Panc1 (cell line): ENCODE data around the gene PLCL1. TPM values are rescaled to one million over a fixed set of nuclear protein-coding genes. Genes with fewer than 3 reads are reported as not detected.

Experiments
- ATAC-seq: fragments of 200-7000 bp; cut with Tn5 transposase; 2 replicates; pipeline ENCODE4 v1.9.1; 2020; ENCODE audit warnings: mild to moderate bottlenecking, moderate library complexity
- BruUV-seq: library from RNA; stranded (reverse); fragments of 400-500 nt; replicated peaks from 2 replicates; lab custom pipeline; 2021; lab: Mats Ljungman, UMichigan
- CTCF ChIA-PET: fragments of 300-600 bp; sonication (Branson Sonifier 250); formaldehyde crosslinking; loops from one replicate; lab custom pipeline; 2022; ENCODE audit warnings: antibody characterized with exemption; lab: Charles Lee
- POLR2A ChIA-PET: fragments of 300-600 bp; sonication (Branson Sonifier 250); formaldehyde crosslinking; loops from one replicate; lab custom pipeline; 2022; ENCODE audit warnings: antibody characterized with exemption; lab: Charles Lee
- DNase-seq: peaks from one replicate; pipeline ENCODE4 v3.0.0-alpha.2; 2010; ENCODE audit warnings: low read depth, low spot score
- H3K27ac ChIP-seq: 2 replicates; pipeline ENCODE4 v1.5.1; 2011; ENCODE audit warnings: mild to moderate bottlenecking, low read length, inconsistent platforms
- H3K27me3 ChIP-seq: fragments of 200-500 bp; sonication (Bioruptor generic); 2 replicates; pipeline ENCODE4 v1.6.0; 2014; ENCODE audit warnings: low read length, inconsistent platforms; ENCODE audit not compliant: control insufficient read depth, insufficient read depth
- H3K36me3 ChIP-seq: fragments of 200-500 bp; sonication (Bioruptor generic); 2 replicates; pipeline ENCODE4 v1.5.1; 2014; ENCODE audit warnings: inconsistent platforms, mild to moderate bottlenecking, low read length, moderate library complexity; ENCODE audit not compliant: control insufficient read depth, insufficient read depth
- H3K4me1 ChIP-seq: 2 replicates; pipeline ENCODE4 v1.5.1; 2011; ENCODE audit warnings: inconsistent platforms, mild to moderate bottlenecking, low read length, moderate library complexity; ENCODE audit not compliant: control insufficient read depth, insufficient read depth
- H3K4me3 ChIP-seq, 2 experiments: 2 replicates each; pipeline ENCODE4 v1.5.1; 2011 to 2012; ENCODE audit warnings: low read depth in 2 of 2, low read length in 2 of 2, mild to moderate bottlenecking in 2 of 2, inconsistent platforms in 1 of 2, moderate library complexity in 1 of 2
- H3K9me3 ChIP-seq: fragments of 200-500 bp; sonication (Bioruptor generic); 2 replicates; pipeline ENCODE4 v1.5.1; 2014; ENCODE audit warnings: low read depth, mild to moderate bottlenecking, inconsistent platforms, low read length, moderate library complexity; ENCODE audit not compliant: control insufficient read depth, insufficient read depth
- CTCF ChIP-seq: fragments of 450-650 bp; IDR thresholded peaks from 2 replicates; pipeline ENCODE4 v1.5.1; 2017; ENCODE audit warnings: mild to moderate bottlenecking
- POLR2AphosphoS5 ChIP-seq: IDR thresholded peaks from 2 replicates; pipeline ENCODE4 v1.6.1; 2012; ENCODE audit warnings: mild to moderate bottlenecking, low read depth, low read length, moderate library complexity
- REST ChIP-seq, 2 experiments: IDR thresholded peaks; 2 replicates each; pipeline ENCODE4 v1.6.1; 2011 to 2012; ENCODE audit warnings: low read depth in 2 of 2, control low read depth in 1 of 2, low read length in 1 of 2, mild to moderate bottlenecking in 1 of 2, moderate library complexity in 1 of 2; ENCODE audit not compliant: insufficient read depth in 1 of 2
- SIN3A ChIP-seq: IDR thresholded peaks from 2 replicates; pipeline ENCODE4 v1.6.1; 2012; ENCODE audit warnings: low read depth, mild to moderate bottlenecking, low read length, moderate library complexity, borderline replicate concordance; ENCODE audit not compliant: insufficient read depth
- TCF7L2 ChIP-seq: IDR thresholded peaks from 2 replicates; pipeline ENCODE4 v1.6.1; 2011; ENCODE audit warnings: mild to moderate bottlenecking, low read depth, low read length, inconsistent platforms
- in situ Hi-C: cut with HindIII; loops from 2 replicates; pipeline ENCODE4 v1.10.0; 2016; ENCODE audit warnings: low sequenced_read_pairs, low pct_unique_long_range_greater_than_20kb
- intact Hi-C: fragments of 100-400 bp; cut with micrococcal nuclease; formaldehyde crosslinking; loops from one replicate; pipeline ENCODE4 v1.10.0; 2022; ENCODE audit not compliant: unreplicated experiment
- total RNA-seq: library from RNA; stranded (reverse); gene quantifications from one replicate; pipeline ENCODE4 v1.2.1, GENCODE V29; 2021; ENCODE audit not compliant: unreplicated experiment

Gene PLCL1
- total RNA-seq, 1 experiment from 2014 or later: not detected

- POLR2A ChIA-PET: interaction anchor here (0.6 kb wide), 1 partner anchor 1039 kb away, joined by 3 read pairs; no protein-coding TSS in a partner anchor
- Histone ChIP-seq H3K27ac (no peak overlapping the region), H3K36me3 (no peaks in the 10 kb centered on the region), H3K4me1 (no peaks in the 10 kb centered on the region), H3K9me3 (no peaks in the 10 kb centered on the region), H3K27me3 (no peaks in the 10 kb centered on the region), H3K4me3 (no peak overlapping the region)
- CTCF ChIA-PET: no interaction called here
- intact Hi-C loops (no loop called here), in situ Hi-C loops (no loop called here)
- no TSS peak for BruUV-seq
- no peak for DNase-seq
- no peak for ATAC-seq
- no peak for TF ChIP-seq TCF7L2
- TF ChIP-seq CTCF: no peak
- TF ChIP-seq POLR2AphosphoS5: no peak
These were observed 149.9 kb downstream of the PLCL1 start for GRCh38 chr2:197954328-197954727.

GRCh38 chr2:197958592-197959150 lies 154.3 kb downstream of the PLCL1 start:
- Histone ChIP-seq H3K4me1 (no peaks in the 10 kb centered on the region), H3K27ac (no peak overlapping the region), H3K9me3 (no peaks in the 10 kb centered on the region), H3K36me3 (no peaks in the 10 kb centered on the region), H3K4me3 (no peak overlapping the region), H3K27me3 (no peaks in the 10 kb centered on the region)
- in situ Hi-C loops: no loop called here
- TF ChIP-seq CTCF: no peak
- no peak for TF ChIP-seq REST (IDR thresholded peaks at IDR 0.05; ENCODE audit: insufficient read depth in 1 of 2, low read depth in 2 of 2, low read length in 1 of 2)
- TF ChIP-seq SIN3A: no peak
- TF ChIP-seq TCF7L2: no peak
- TF ChIP-seq POLR2AphosphoS5: no peak
- intact Hi-C loops: no loop called here
- no peak for ATAC-seq
- DNase-seq: no peak
- CTCF ChIA-PET: no interaction called here
- BruUV-seq: no TSS peak
- POLR2A ChIA-PET: no interaction called here
